Thyroid gland (tissue), 4 donors: ENCODE results near the gene ANKRD37.

Experiments
- POLR2A ChIP-seq, 2 donors: fragments of 450-650 bp; IDR thresholded peaks; one replicate each; pipeline ENCODE4 v1.6.1; 2017; ENCODE audit warnings: antibody characterized with exemption in 2 of 2, mild to moderate bottlenecking in 2 of 2, moderate library complexity in 1 of 2
- TF ChIP-seq, protein P1 (sequence below), 6 experiments: fragments of 200-600 bp in 3 of 6; fragments of 450-650 bp in 3 of 6; sonication (generic) in 3 of 6; IDR thresholded peaks; one replicate each; pipeline ENCODE4 v1.5.1; 2016 to 2019; ENCODE audit warnings: antibody characterized with exemption in 6 of 6, mild to moderate bottlenecking in 2 of 6, inconsistent platforms in 1 of 6, moderate library complexity in 1 of 6

DNA sequence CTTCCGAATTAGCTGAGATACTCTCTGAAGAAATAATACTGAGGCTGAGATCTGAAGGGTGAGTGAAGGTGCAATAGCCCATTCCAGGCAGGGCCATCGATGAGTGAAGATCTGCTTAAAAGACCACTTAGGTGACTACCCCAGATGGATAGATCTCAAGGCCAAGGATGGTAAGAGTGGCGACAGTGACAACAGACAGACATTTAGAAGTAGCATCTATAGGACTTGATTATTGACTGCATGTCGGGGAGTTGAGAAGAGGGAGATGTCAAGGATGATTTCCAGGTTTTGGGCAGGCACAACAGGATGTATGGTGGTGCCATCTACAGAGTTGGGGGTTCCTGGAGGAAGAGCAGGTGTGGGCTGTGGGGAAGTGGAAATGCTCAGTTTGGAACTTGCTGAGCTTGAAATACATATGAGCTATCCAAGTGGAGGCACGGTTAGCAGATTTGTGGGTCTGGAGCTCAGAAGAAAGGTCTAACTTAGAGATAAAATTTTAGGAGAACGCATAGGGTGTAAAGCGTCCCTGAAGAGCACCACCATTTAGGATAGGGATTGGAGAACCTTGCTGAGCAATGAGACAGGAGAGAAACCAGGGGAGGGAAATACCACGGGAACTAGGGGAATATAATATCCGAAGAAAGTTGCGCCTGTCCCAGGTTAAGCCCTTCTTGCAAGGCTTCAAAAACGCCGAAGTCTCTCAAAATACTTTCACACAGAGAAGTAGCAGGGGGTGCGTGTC is 28.4 kb downstream of the ANKRD37 start:
- TF ChIP-seq, protein P1, sequence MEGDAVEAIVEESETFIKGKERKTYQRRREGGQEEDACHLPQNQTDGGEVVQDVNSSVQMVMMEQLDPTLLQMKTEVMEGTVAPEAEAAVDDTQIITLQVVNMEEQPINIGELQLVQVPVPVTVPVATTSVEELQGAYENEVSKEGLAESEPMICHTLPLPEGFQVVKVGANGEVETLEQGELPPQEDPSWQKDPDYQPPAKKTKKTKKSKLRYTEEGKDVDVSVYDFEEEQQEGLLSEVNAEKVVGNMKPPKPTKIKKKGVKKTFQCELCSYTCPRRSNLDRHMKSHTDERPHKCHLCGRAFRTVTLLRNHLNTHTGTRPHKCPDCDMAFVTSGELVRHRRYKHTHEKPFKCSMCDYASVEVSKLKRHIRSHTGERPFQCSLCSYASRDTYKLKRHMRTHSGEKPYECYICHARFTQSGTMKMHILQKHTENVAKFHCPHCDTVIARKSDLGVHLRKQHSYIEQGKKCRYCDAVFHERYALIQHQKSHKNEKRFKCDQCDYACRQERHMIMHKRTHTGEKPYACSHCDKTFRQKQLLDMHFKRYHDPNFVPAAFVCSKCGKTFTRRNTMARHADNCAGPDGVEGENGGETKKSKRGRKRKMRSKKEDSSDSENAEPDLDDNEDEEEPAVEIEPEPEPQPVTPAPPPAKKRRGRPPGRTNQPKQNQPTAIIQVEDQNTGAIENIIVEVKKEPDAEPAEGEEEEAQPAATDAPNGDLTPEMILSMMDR (IDR thresholded peaks at IDR 0.05): no peak
- no peak for TF ChIP-seq POLR2A (IDR thresholded peaks at IDR 0.05)
